ENCODE measurements around the gene IGF2BP2.
A peak's percentile ranks its signal among the peaks of the same experiment; 100 is the strongest.

Gene IGF2BP2

DNA sequence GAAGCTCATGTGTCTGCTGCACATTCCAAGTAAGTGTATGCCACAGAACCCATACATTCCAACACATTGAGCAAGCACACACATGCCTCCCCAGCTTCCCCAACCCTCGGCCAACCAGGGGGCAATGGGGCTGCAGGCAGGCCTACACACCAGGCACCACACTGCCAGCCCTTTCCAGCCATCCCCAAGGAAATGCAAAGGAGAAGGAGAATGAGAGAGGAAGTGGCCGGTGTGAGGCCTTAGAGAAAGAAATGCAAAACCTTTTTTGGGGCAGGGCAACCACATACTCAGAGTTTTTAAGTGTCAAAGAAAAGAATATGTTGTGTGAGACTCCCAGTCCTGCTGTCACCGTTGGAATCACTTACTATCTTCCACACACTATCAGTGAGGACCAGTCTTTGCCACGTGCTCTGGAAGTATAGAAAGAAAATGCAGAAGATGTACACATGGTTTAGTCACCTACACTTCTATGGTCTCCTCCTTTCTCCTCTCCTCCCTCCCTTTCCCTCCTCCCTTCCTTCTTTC, 11.1 kb downstream of the IGF2BP2 start:
- no peak; the same call in 1 of the 2 replicates for TF ChIP-seq CEBPB (IDR thresholded peaks at IDR 0.05)
- no peak for TF ChIP-seq CREB1 (IDR thresholded peaks at IDR 0.05; ENCODE audit: low read depth)
- TF ChIP-seq YY1 (IDR thresholded peaks at IDR 0.05; ENCODE audit: low read depth), result no peak
- no peak for TF ChIP-seq TCF12 (IDR thresholded peaks at IDR 0.05; ENCODE audit: low read depth)
- TF ChIP-seq EGR1 (IDR thresholded peaks at IDR 0.05), result no peak
- TF ChIP-seq NFIC (IDR thresholded peaks at IDR 0.05), result no peak
- 0 out of 2 replicates have a peak, but pooled peaks have one; percentile 46 for TF ChIP-seq TEAD4 (IDR thresholded peaks at IDR 0.05)

GRCh38 chr3:185813205-185813604, 11.6 kb downstream of the IGF2BP2 start:
- TF ChIP-seq FOXM1 (IDR thresholded peaks at IDR 0.05; ENCODE audit: borderline replicate concordance, low read depth) (no peak), USF1 (IDR thresholded peaks at IDR 0.05) (no peak), CEBPB (IDR thresholded peaks at IDR 0.05) (no peak), CREB1 (IDR thresholded peaks at IDR 0.05; ENCODE audit: low read depth) (no peak), TEAD4 (IDR thresholded peaks at IDR 0.05) (no peak), NFIC (IDR thresholded peaks at IDR 0.05) (no peak), RAD21 (IDR thresholded peaks at IDR 0.05; ENCODE audit: low read depth) (no peak), REST (IDR thresholded peaks at IDR 0.05; ENCODE audit: low read depth) (no peak), EP300 (IDR thresholded peaks at IDR 0.05; ENCODE audit: borderline replicate concordance) (no peak), EGR1 (IDR thresholded peaks at IDR 0.05) (no peak), TCF12 (IDR thresholded peaks at IDR 0.05; ENCODE audit: low read depth) (no peak), ZBTB7A (IDR thresholded peaks at IDR 0.05; ENCODE audit: low read depth) (no peak), YY1 (IDR thresholded peaks at IDR 0.05; ENCODE audit: low read depth) (no peak)
- TF ChIP-seq, protein P1, sequence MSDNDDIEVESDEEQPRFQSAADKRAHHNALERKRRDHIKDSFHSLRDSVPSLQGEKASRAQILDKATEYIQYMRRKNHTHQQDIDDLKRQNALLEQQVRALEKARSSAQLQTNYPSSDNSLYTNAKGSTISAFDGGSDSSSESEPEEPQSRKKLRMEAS (IDR thresholded peaks at IDR 0.05), result no peak

DNA sequence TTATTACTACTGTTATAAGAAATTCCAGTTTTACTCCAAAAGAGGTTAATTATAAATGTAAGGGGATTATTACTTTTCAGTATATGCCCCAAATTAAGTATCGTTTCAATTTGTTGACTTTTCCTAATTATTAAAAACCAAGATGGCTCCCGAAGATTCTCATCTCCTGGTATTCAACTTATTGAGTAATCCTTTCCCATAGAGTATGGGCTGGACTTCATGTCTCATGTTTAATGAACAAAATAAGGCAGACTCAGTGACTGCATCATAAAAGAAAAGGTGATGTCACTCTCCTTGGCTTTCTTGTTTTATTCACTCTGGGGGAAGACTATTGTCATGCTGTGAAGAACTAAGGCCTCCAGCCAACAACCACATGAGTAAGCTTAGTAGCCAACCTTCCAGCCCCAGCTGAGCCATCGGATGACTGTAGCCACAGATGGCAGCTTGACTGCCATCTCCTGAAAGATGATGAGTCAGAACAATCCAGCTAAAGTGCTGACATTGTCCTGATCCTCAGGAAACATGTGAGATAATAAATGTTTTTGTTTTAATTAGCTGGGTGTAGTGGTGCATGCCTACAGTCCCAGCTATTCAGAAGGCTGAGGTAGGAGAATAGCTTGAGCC, 17.3 kb downstream of the IGF2BP2 start:
- TF ChIP-seq CREB1 (IDR thresholded peaks at IDR 0.05; ENCODE audit: low read depth) (peak; percentile 19; the same call in 1 of the 2 replicates), NFIC (IDR thresholded peaks at IDR 0.05) (0 out of 2 replicates have a peak, but pooled peaks have one; percentile 13)
- TF ChIP-seq, protein P1 (IDR thresholded peaks at IDR 0.05), result no peak

DNA sequence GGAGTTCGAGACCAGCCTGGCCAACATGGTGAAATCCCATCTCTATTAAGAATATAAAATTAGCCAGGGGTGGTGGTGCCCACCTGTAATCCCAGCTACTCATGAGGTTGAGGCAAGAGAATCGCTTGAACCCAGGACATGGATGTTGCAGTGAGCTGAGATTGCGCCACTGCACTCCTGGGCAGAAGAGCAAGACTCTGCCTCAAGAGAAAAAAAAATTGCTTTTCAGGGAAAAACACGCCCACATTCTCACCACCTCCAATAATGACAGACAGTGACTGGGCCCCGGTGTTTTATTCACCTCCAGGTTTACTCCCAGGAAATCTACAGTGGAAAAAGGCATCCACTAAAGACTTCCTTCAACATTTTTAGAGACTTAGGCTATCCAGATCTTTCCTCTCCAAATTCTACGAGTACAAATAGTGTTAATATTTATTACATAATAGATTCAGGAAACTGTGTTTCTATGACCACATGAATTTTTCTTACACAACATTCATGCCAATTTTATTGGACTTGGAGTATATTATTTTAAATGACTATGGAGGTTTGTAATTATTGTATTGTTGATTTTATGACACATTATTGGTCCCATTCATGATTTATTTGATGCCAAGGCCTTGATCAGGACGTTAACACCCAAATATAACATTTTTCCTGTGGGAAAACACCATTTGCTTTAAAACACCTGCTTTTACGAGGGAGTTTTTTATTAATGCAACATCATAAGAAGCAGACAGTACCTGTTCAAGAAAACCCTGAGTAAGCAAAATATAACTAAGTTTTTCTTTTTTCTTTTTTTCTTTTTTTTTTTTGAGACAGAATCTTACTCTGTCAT, 26.6 kb downstream of the IGF2BP2 start:
- TF ChIP-seq USF1 (IDR thresholded peaks at IDR 0.05) (no peak), CEBPB (IDR thresholded peaks at IDR 0.05) (peak; percentile 50; the same call in 1 of the 2 replicates)

DNA sequence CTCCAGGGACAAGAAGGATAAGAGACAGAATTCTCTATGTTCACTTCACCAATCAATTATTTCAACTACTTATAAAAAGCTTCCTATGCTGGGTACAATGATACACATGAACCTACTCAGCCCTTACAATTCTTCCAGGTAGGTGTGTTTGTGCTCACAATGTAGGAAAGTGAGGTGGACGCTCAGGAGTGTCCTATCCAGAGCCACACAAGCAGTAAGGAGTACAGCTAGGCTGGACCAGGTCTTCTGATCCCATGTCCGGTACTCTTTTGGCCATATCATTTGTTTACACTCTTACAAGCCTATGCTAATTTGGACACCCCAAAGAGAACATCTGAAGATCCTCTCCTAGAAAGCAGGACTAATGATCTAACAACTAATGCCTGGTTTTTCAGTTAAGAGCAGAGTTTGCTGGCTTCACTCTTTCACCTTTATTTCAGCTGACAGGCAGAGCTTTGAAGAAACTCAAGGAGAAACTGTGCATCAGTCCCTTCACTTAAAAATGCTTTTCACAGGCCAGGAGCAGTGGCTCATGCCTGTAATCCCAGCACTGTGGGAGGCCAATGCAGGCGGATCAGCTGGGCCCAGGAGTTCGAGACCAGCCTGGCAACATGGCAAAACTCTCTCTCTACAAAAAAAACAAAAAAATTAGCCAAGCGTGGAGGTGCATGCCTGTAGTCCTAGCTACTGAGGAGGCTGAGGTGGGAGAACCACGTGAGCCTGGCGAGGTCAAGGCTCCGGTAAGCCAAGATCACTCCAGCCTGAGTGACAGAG, 27.5 kb downstream of the IGF2BP2 start:
- TF ChIP-seq, protein P1 (IDR thresholded peaks at IDR 0.05), result no peak
- TF ChIP-seq EP300 (IDR thresholded peaks at IDR 0.05; ENCODE audit: borderline replicate concordance) (no peak), RAD21 (IDR thresholded peaks at IDR 0.05; ENCODE audit: low read depth) (no peak), USF1 (IDR thresholded peaks at IDR 0.05) (no peak)

DNA sequence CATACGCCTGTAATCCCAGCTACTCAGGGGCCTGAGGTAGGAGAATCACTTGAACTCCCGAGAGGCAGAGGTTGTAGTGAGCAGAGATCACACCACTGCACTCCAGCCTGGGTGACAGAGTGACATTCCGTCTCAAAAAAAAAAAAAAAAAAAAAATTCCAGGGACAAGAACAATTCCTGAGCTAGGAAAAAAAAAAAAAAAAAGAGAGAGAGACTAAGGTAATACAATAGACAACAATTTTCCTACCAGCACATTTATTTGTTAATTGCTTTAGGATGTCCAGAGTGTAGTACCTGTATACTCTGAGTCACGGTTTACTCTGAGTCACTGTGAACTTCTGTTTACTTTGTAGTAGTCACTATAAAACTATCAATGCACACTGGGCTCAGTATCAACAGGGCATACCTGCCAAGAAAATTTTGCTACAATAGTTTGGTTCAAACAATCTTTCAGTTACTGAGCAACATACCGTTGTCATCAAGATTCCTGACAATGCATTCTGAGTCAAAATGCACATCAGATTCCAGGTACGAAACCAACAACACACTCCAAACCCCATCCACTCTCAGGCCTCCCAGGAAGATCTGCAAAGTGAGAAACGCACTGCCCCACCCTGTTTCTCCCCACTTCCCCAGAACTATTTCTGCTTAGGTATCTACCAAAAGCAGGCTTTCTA, 28.3 kb downstream of the IGF2BP2 start:
- TF ChIP-seq EGR1 (IDR thresholded peaks at IDR 0.05), result no peak
- TF ChIP-seq TCF12 (IDR thresholded peaks at IDR 0.05; ENCODE audit: low read depth), result peak; percentile 30; the same call in 1 of the 2 replicates
- TF ChIP-seq FOXM1 (IDR thresholded peaks at IDR 0.05; ENCODE audit: borderline replicate concordance, low read depth), result 0 out of 2 replicates have a peak, but pooled peaks have one; percentile 30
- TF ChIP-seq TAF1 (IDR thresholded peaks at IDR 0.05; ENCODE audit: low read depth), result no peak
- no peak for TF ChIP-seq RAD21 (IDR thresholded peaks at IDR 0.05; ENCODE audit: low read depth)
- peak; percentile 72 for TF ChIP-seq NFIC (IDR thresholded peaks at IDR 0.05)
- TF ChIP-seq TEAD4 (IDR thresholded peaks at IDR 0.05), result peak; percentile 60

Measured in Ishikawa (cell line).